Endothelial cell of umbilical vein (primary cell): ENCODE data around the gene ARHGAP22. TPM values are rescaled to one million over a fixed set of nuclear protein-coding genes. Genes with fewer than 3 reads are reported as not detected.

Experiments
- BruUV-seq: library from RNA; stranded (reverse); fragments of 400-500 nt; replicated peaks from 2 replicates; lab custom pipeline; 2021; lab: Mats Ljungman, UMichigan
- CTCF ChIA-PET: fragments of 300-600, 350-600 bp; sonication (Branson Sonifier 250); formaldehyde crosslinking; loops from one replicate; lab custom pipeline; 2021; ENCODE audit warnings: antibody characterized with exemption, inconsistent platforms; lab: Charles Lee
- POLR2A ChIA-PET: fragments of 300-600, 350-600 bp; sonication (Branson Sonifier 250); formaldehyde crosslinking; loops from one replicate; lab custom pipeline; 2021; ENCODE audit warnings: antibody characterized with exemption, inconsistent platforms; lab: Charles Lee
- DNase-seq: peaks from one replicate; pipeline ENCODE4 v3.0.0-alpha.2; 2011; ENCODE audit warnings: low read depth, low spot score
- FAIRE-seq: peaks from 2 replicates; lab custom pipeline; 2011; peaks lifted over from hg19 to GRCh38; lab: Jason Lieb, UNC
- H2AFZ ChIP-seq: 2 replicates; pipeline ENCODE4 v1.6.0; 2012; ENCODE audit warnings: low read depth, low read length, control low read depth, inconsistent platforms
- H3K27ac ChIP-seq: 2 replicates; pipeline ENCODE4 v1.5.1; 2011; ENCODE audit warnings: low read depth, mild to moderate bottlenecking, control low read depth, low read length, moderate library complexity; ENCODE audit not compliant: insufficient read depth
- H3K27me3 ChIP-seq, 2 experiments: 2 replicates each; pipeline versions ENCODE4 v1.6.0 to v1.6.1; 2011; ENCODE audit warnings: low read length in 2 of 2, mixed read lengths in 1 of 2; ENCODE audit not compliant: control insufficient read depth in 2 of 2, insufficient read depth in 2 of 2
- H3K36me3 ChIP-seq, 2 experiments: 2 replicates in 1 of 2; 3 replicates in 1 of 2; pipeline ENCODE4 v1.5.1; 2011; ENCODE audit warnings: low read length in 2 of 2, mild to moderate bottlenecking in 1 of 2, moderate library complexity in 1 of 2; ENCODE audit not compliant: control insufficient read depth in 2 of 2, insufficient read depth in 2 of 2; ENCODE audit errors: extremely low read depth in 1 of 2
- H3K4me1 ChIP-seq: 3 replicates; pipeline ENCODE4 v1.5.1; 2011; ENCODE audit warnings: mild to moderate bottlenecking, low read length; ENCODE audit not compliant: control insufficient read depth, insufficient read depth; ENCODE audit errors: extremely low read depth
- H3K4me2 ChIP-seq: 2 replicates; pipeline ENCODE4 v1.6.1; 2011; ENCODE audit warnings: low read length, control low read depth, mixed read lengths; ENCODE audit not compliant: insufficient read depth
- H3K4me3 ChIP-seq, 3 experiments: fragments of 200-600 bp in 1 of 3; sonication (generic), shearing (Covaris generic) in 1 of 3; replicated peaks in 1 of 3; 2 replicates each; pipeline ENCODE4 v1.5.1; 2011 to 2016; ENCODE audit warnings: control low read depth in 3 of 3, low read length in 3 of 3, mild to moderate bottlenecking in 2 of 3, inconsistent platforms in 1 of 3, low read depth in 1 of 3, moderate library complexity in 1 of 3; ENCODE audit not compliant: insufficient read depth in 1 of 3
- H3K79me2 ChIP-seq: 2 replicates; pipeline ENCODE4 v1.6.0; 2012; ENCODE audit warnings: low read length, inconsistent platforms; ENCODE audit not compliant: control insufficient read depth, insufficient read depth
- H3K9ac ChIP-seq: replicated peaks from 2 replicates; pipeline ENCODE3; 2011; ENCODE audit warnings: low read length, control low read depth; ENCODE audit not compliant: insufficient read depth; ENCODE audit errors: extremely low read depth
- H3K9me1 ChIP-seq: replicated peaks from 3 replicates; pipeline ENCODE4 v1.6.0; 2011; ENCODE audit warnings: mild to moderate bottlenecking, low read length; ENCODE audit not compliant: control insufficient read depth, insufficient read depth; ENCODE audit errors: extremely low read depth
- H3K9me3 ChIP-seq: replicated peaks from 2 replicates; pipeline ENCODE4 v1.5.1; 2012; ENCODE audit warnings: low read length, inconsistent platforms; ENCODE audit not compliant: control insufficient read depth, insufficient read depth
- H4K20me1 ChIP-seq: replicated peaks from 2 replicates; pipeline ENCODE3; 2011; ENCODE audit warnings: mild to moderate bottlenecking, low read length; ENCODE audit not compliant: control insufficient read depth, insufficient read depth; ENCODE audit errors: extremely low read depth
- POLR2AphosphoS5 ChIP-seq: IDR thresholded peaks from 2 replicates; pipeline ENCODE4 v1.6.1; 2012; ENCODE audit warnings: low read depth, mild to moderate bottlenecking, control low read depth, low read length, moderate library complexity; ENCODE audit not compliant: insufficient read depth
- dilution Hi-C: fragments of 300-500 bp; cut with MboI; formaldehyde crosslinking; loops from one replicate; pipeline ENCODE4 v1.15.0; 2019; ENCODE audit warnings: low sequenced_read_pairs; ENCODE audit not compliant: extremely low pct_ligation_motif_present
- intact Hi-C: fragments of 100-400 bp; cut with micrococcal nuclease; formaldehyde crosslinking; loops from one replicate; pipeline ENCODE4 v1.10.0; 2022
- polyA plus RNA-seq, 4 experiments: library from polyadenylated mRNA; depleted of rRNA in 3 of 4; stranded (reverse) in 3 of 4; unstranded in 1 of 4; fragments of >200 nt; gene quantifications; 2 replicates each; pipeline versions ENCODE4 v1.2.1 to v1.2.3, GENCODE V29; 2011 to 2012; ENCODE audit warnings: missing spikeins in 1 of 4
- total RNA-seq: library from RNA; stranded (reverse); gene quantifications from 2 replicates; pipeline ENCODE4 v1.2.3, GENCODE V29; 2021
- TF ChIP-seq, protein P1 (sequence below), 2 donors: IDR thresholded peaks; 1 replicate in 1 of 2; 2 replicates in 1 of 2; pipeline ENCODE4 v1.5.1; 2011; ENCODE audit warnings: low read length in 2 of 2, mild to moderate bottlenecking in 2 of 2, moderate library complexity in 2 of 2, control low read depth in 1 of 2, inconsistent platforms in 1 of 2, low read depth in 1 of 2; ENCODE audit not compliant: insufficient read depth in 1 of 2; ENCODE audit errors: extremely low read depth in 1 of 2

ARHGAP22 gene
- total and polyA plus RNA-seq, 2 donors (not counting 3 experiments of a cell fraction or from before 2014, with no cell fraction given), result 8.6 to 50.3 TPM

DNA sequence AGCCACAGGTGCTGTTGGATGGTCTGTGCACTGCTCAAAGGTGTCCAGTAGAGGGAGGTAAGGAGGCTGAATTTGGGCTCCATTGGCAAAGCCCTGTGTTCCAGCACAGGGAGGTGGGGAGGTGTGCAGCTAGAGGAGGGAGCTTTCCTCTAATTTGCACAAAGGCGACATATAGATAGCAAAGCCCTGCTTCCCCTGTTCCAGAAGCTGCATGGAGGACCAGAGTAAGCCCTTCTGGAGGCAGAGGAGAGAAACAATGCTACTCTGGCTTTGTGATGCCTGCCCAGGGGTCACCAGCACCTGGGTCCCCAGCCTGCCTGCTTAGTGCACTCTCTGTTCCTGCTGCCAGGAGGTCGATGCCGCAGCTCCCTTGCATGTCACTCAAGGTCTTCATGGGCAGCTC is 3.4 kb upstream of the ARHGAP22 start:
- H4K20me1 ChIP-seq, result no peaks in the 10 kb centered on the region
- ChIA-PET POLR2A (no interaction called here), CTCF (interaction anchor here (0.7 to 9.1 kb wide), 25 partner anchors 9 to 298 kb away, joined by 3 to 251 read pairs (median 4); no protein-coding TSS in a partner anchor)
- DNase-seq, result no peak
- H3K9me3 ChIP-seq, result no peaks in the 10 kb centered on the region
- no peak overlapping the region for H3K9ac ChIP-seq
- no peaks in the 10 kb centered on the region for H3K36me3 ChIP-seq
- no peak overlapping the region for H3K4me2 ChIP-seq
- no peak for TF ChIP-seq POLR2AphosphoS5
- TF ChIP-seq, protein P1, sequence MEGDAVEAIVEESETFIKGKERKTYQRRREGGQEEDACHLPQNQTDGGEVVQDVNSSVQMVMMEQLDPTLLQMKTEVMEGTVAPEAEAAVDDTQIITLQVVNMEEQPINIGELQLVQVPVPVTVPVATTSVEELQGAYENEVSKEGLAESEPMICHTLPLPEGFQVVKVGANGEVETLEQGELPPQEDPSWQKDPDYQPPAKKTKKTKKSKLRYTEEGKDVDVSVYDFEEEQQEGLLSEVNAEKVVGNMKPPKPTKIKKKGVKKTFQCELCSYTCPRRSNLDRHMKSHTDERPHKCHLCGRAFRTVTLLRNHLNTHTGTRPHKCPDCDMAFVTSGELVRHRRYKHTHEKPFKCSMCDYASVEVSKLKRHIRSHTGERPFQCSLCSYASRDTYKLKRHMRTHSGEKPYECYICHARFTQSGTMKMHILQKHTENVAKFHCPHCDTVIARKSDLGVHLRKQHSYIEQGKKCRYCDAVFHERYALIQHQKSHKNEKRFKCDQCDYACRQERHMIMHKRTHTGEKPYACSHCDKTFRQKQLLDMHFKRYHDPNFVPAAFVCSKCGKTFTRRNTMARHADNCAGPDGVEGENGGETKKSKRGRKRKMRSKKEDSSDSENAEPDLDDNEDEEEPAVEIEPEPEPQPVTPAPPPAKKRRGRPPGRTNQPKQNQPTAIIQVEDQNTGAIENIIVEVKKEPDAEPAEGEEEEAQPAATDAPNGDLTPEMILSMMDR (IDR thresholded peaks at IDR 0.05; ENCODE audit: extremely low read depth in 1 of 2, insufficient read depth in 1 of 2, low read depth in 1 of 2, low read length in 2 of 2), result peak; percentile 74 to 75
- no peak overlapping the region for H2AFZ ChIP-seq
- intact Hi-C loops, result loop anchor here (5.0 kb wide), 2 partner anchors 36 to 339 kb away; no protein-coding TSS in a partner anchor
- no peak overlapping the region for H3K4me3 ChIP-seq
- BruUV-seq, result no TSS peak
- no peaks in the 10 kb centered on the region for H3K27me3 ChIP-seq
- H3K79me2 ChIP-seq, result peaks cover 22% of the 10 kb centered on the region
- no peaks in the 10 kb centered on the region for H3K9me1 ChIP-seq
- dilution Hi-C loops, result no loop called here
- FAIRE-seq, result peak; percentile 40
- H3K4me1 ChIP-seq, result peaks cover 59% of the 10 kb centered on the region
- H3K27ac ChIP-seq, result peak overlapping the region; percentile 95
